Activated T-helper 17 cell treated with anti-CD3 and anti-CD28 coated beads, Interleukin-2, amount 50 U/mL, for 72 hours (primary cell): ENCODE measurements around the gene MMP23B. TPM values are rescaled to one million over a fixed set of nuclear protein-coding genes. Genes with fewer than 3 reads are reported as not detected.
"Not testable (repeated sequence)": the region's sequence is repeated elsewhere in the genome, so short reads cannot be mapped to it uniquely, and the experiment has no call there.

Source experiments
- ATAC-seq: fragments of 150-1000 bp; cut with Tn5 transposase; replicated peaks from 2 replicates; pipeline ENCODE4 v1.10.0; 2021; ENCODE audit warnings: mild to moderate bottlenecking, moderate library complexity
- H3K27ac Mint-ChIP-seq: one replicate; pipeline ENCODE4 v1.8.0; 2022; ENCODE audit warnings: mixed read lengths
- H3K27me3 Mint-ChIP-seq: one replicate; pipeline ENCODE4 v1.8.0; 2022; ENCODE audit warnings: mixed read lengths
- H3K36me3 Mint-ChIP-seq: one replicate; pipeline ENCODE4 v1.8.0; 2022; ENCODE audit warnings: low read depth, mild to moderate bottlenecking, mixed read lengths
- H3K4me1 Mint-ChIP-seq: one replicate; pipeline ENCODE4 v1.8.0; 2022; ENCODE audit warnings: mixed read lengths
- H3K4me3 Mint-ChIP-seq: one replicate; pipeline ENCODE4 v1.8.0; 2022; ENCODE audit warnings: mild to moderate bottlenecking, mixed read lengths
- H3K9me3 Mint-ChIP-seq: one replicate; pipeline ENCODE4 v1.8.0; 2022; ENCODE audit warnings: mixed read lengths
- total RNA-seq, 2 donors: library from RNA; stranded (reverse); gene quantifications; one replicate each; pipeline ENCODE4 v1.2.3, GENCODE V29; 2022

Gene MMP23B
- total RNA-seq, 2 donors from 2014 or later: 1.8 to 6.5 TPM

- no peaks in the 10 kb centered on the region for H3K27me3 Mint-ChIP-seq
- peak overlapping the region; percentile 66 for H3K27ac Mint-ChIP-seq
- H3K9me3 Mint-ChIP-seq: no peaks in the 10 kb centered on the region
- H3K4me1 Mint-ChIP-seq: no peaks in the 10 kb centered on the region
- H3K4me3 Mint-ChIP-seq: peak overlapping the region; percentile 74
- peaks cover 9% of the 10 kb centered on the region for H3K36me3 Mint-ChIP-seq
- peak; percentile 46 for ATAC-seq
Observed at GRCh38 chr1:1629430-1630190, 2.4 kb upstream of the MMP23B start.

- H3K4me3 Mint-ChIP-seq: peak overlapping the region; percentile 74
- H3K27me3 Mint-ChIP-seq: no peaks in the 10 kb centered on the region
- H3K4me1 Mint-ChIP-seq: no peaks in the 10 kb centered on the region
- peak; percentile 85 for ATAC-seq
- peak overlapping the region; percentile 66 for H3K27ac Mint-ChIP-seq
- H3K36me3 Mint-ChIP-seq: peaks cover 9% of the 10 kb centered on the region
- no peaks in the 10 kb centered on the region for H3K9me3 Mint-ChIP-seq
Observed at GRCh38 chr1:1630191-1630964, 1.6 kb upstream of the MMP23B start.

DNA sequence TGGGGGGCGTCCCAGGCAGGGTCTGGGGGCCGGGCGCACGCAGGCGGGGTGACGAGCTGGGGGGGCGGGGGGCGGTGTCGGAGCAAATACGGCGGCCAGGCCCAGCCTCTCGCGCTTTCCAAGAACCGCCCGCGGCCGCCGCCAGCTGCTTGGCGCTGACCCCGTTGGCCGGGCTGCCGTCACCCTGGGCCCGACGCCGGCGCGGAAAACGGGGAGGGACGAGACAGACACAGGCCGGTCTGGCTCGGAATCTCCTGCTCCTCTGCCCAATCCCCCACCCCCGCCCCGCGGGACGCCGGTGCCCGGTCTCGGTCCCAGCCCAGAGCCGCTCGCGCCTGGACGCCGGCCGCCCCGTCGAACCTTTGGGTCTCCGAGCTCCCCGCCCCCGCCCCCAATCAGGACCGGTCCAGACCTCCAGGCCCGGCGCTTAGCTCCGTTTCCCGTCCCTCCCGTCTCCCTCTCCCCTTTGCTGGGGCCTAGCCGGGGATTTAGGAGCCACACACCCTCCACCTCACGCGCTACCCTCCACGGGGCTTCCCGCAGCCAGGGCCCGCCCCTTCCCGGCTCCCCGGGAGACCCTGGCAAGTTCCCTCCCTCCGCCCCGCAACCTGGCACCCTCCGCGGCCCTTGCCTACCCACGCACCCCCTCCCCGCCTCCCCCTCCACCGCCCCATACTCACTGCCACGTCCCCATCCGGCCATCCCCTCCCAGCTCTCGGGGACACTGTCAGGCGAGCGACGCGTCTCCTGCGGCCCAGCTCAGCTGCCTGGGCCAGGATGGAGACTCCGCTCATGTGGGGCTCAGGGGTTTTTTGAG lies 800 bp upstream of the MMP23B start:
- Mint-ChIP-seq H3K4me3 (peak overlapping the region; percentile 62), H3K9me3 (no peaks in the 10 kb centered on the region), H3K27ac (no peak overlapping the region), H3K4me1 (no peaks in the 10 kb centered on the region), H3K27me3 (no peaks in the 10 kb centered on the region), H3K36me3 (peaks cover 9% of the 10 kb centered on the region)
- no peak for ATAC-seq

DNA sequence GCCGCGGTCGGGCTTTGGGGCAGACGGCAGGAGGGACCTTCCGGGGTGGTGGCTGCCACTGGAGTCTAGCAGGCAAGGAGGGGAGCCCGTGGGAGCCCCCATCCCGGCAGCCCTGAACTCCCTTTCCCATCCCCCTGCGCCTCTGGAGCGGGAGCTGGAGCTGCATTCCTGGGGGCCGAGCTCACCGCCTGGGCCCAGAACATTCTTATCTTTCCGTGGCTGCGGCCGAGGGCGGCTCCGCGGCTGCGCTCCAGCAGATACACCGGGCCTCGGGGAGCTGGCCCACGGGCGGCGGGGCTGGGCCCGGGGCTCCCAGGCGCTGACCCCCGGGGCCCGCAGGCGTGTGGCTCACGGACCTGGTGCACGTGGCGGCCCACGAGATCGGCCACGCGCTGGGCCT lies 1.4 kb downstream of the MMP23B start:
- not testable (repeated sequence) for H3K9me3 Mint-ChIP-seq, H3K4me1 Mint-ChIP-seq, ATAC-seq, H3K4me3 Mint-ChIP-seq, H3K27me3 Mint-ChIP-seq, H3K27ac Mint-ChIP-seq, H3K36me3 Mint-ChIP-seq

GRCh38 chr1:1634613-1635012 lies 2.6 kb downstream of the MMP23B start:
- H3K27ac Mint-ChIP-seq, ATAC-seq, H3K9me3 Mint-ChIP-seq, H3K4me1 Mint-ChIP-seq, H3K27me3 Mint-ChIP-seq, H3K4me3 Mint-ChIP-seq, H3K36me3 Mint-ChIP-seq: not testable (repeated sequence)

GRCh38 chr1:1636621-1637478 lies 4.9 kb downstream of the MMP23B start:
- H3K4me1 Mint-ChIP-seq, H3K36me3 Mint-ChIP-seq, H3K27me3 Mint-ChIP-seq, H3K9me3 Mint-ChIP-seq, H3K4me3 Mint-ChIP-seq, ATAC-seq, H3K27ac Mint-ChIP-seq: not testable (repeated sequence)

DNA sequence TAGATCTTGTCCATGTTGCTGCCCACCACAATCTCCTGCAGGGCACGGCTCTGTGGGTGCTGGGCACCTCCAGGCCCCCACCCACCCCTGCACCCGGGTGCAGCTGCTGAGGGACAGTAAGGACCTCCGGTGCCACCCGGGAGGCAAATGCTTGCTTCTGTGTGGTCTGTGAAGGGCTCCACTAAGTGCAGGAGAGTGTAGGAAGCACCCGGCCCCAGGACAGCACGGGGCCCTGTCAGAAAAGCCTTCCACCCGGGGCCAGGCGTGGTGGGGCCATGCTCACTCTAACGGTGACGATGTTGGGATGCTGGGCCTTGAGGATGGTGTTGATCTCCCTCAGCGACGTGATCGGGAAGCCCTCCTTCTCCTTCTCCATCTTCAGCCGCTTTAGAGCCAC lies 5.5 kb downstream of the MMP23B start:
- not testable (repeated sequence) for ATAC-seq, H3K4me1 Mint-ChIP-seq, H3K27ac Mint-ChIP-seq, H3K36me3 Mint-ChIP-seq, H3K4me3 Mint-ChIP-seq, H3K27me3 Mint-ChIP-seq, H3K9me3 Mint-ChIP-seq

DNA sequence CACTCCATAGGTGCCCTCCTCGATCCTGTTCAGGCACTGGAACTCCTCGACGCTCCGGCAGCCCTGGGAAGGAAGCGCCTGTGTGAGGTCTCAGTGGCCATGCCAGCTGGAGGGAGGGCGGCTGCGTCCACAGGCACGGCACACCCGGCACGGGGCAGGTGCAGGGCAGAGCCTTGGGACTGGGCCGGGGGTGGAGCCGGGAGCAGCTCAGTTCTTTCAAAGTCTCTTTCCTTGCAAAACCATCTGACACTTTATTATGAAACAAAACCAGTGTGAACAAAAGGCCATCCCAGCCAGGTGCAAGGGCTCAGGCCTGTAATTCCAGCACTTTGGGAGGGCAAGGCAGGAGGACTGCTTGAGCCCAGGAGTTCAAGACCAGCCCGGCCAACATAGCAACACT lies 6.6 kb downstream of the MMP23B start:
- not testable (repeated sequence) for H3K27me3 Mint-ChIP-seq, H3K9me3 Mint-ChIP-seq, H3K27ac Mint-ChIP-seq, H3K4me1 Mint-ChIP-seq, H3K36me3 Mint-ChIP-seq, ATAC-seq, H3K4me3 Mint-ChIP-seq

DNA sequence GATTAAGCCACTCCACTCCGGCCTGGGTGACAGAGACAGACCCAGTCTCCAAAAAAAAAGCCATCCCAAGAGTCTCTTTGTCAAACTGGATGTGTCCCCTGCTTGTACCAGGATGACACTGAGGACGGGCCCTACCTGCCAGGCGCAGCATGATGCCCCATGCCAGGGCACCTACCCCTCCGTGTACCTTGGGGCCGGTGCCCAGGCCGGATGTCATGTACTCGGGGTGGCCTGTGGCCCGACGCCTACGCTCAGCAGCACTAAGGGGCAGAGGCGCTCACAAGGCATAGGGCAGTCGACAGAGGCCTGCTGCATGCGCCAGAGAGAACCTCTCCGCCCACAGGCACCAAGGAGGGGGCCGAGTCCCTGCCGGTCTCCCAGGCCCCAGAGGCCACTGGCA lies 7.4 kb downstream of the MMP23B start:
- ATAC-seq, H3K4me3 Mint-ChIP-seq, H3K9me3 Mint-ChIP-seq, H3K27me3 Mint-ChIP-seq, H3K36me3 Mint-ChIP-seq, H3K4me1 Mint-ChIP-seq, H3K27ac Mint-ChIP-seq: not testable (repeated sequence)

DNA sequence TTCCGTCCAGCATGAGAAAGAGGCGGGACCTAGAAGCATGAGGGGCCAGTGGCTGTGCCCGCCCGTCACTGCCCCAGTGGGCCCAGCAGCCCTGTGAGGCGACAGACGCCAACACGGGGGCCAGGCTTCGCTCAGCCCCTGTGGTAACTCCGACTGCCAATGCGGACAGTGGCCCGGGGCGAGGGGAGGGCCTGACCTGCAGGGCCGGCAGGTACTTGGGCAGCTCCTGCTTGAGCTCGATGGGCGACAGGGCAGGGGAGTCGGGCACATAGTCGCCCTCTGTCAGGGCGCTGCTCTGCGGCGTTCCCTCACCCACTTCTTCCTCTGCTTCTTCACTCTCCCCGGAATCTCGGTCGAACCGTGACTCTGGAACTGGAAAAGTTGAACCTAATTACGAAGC lies 8.1 kb downstream of the MMP23B start:
- H3K4me3 Mint-ChIP-seq, H3K4me1 Mint-ChIP-seq, H3K36me3 Mint-ChIP-seq, ATAC-seq, H3K27me3 Mint-ChIP-seq, H3K9me3 Mint-ChIP-seq, H3K27ac Mint-ChIP-seq: not testable (repeated sequence)

GRCh38 chr1:1640711-1641461 lies 8.9 kb downstream of the MMP23B start:
- not testable (repeated sequence) for H3K4me3 Mint-ChIP-seq, H3K27me3 Mint-ChIP-seq, H3K9me3 Mint-ChIP-seq, ATAC-seq, H3K36me3 Mint-ChIP-seq, H3K4me1 Mint-ChIP-seq, H3K27ac Mint-ChIP-seq

GRCh38 chr1:1646326-1646725 lies 14.4 kb downstream of the MMP23B start:
- H3K36me3 Mint-ChIP-seq: peaks cover 55% of the 10 kb centered on the region
- not testable (repeated sequence) for H3K27me3 Mint-ChIP-seq, H3K4me3 Mint-ChIP-seq, ATAC-seq, H3K4me1 Mint-ChIP-seq, H3K9me3 Mint-ChIP-seq, H3K27ac Mint-ChIP-seq

DNA sequence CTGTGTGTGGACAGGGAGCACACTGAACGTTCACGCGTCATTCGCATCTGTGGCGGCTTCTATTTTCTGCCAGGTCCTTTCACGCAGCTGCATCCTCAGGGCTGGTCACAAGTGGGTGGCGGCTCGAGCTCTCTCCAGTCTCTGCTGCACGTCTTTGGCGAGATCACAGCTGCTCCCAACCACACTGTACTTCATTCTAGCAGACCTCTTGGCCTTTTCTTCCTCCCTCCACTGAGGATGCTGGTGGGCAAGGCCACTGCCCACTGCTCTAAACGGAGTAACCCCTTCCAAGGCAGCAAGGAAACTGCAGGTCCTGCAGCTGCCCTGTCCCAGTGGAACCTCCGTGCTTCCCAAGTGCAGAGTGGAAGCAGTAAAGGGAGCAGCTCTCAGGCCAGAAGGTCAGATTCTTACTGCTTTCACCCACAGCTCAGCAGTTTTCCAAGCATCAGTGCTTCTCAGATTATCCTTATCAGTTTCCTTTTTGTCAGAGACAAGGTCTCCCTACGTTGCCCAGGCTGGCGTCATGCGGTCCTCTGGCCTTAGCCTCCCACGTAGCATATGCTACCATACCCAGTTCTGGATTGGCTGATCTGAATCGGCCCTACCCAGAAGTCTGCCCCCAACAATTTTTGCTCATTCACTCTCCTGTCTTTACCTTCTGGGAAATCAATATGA lies 15.7 kb downstream of the MMP23B start:
- not testable (repeated sequence) for ATAC-seq, H3K4me1 Mint-ChIP-seq, H3K9me3 Mint-ChIP-seq, H3K4me3 Mint-ChIP-seq, H3K27me3 Mint-ChIP-seq
- Mint-ChIP-seq H3K27ac (peak overlapping the region; percentile 38), H3K36me3 (peaks cover 69% of the 10 kb centered on the region)
